WERI-Rb-1 (cell line): ENCODE measurements around the gene LILRB3.

Experiments used
- DNase-seq: peaks from one replicate; pipeline ENCODE4 v3.0.0-alpha.2; 2020
- H3K27ac ChIP-seq: fragments of 250-450 bp; sonication (Bioruptor Pico); 2 replicates; pipeline ENCODE4 v1.5.1; 2020; ENCODE audit warnings: mild to moderate bottlenecking, moderate library complexity
- H3K27me3 ChIP-seq: fragments of 250-450 bp; sonication (Bioruptor Pico); 2 replicates; pipeline ENCODE4 v1.5.1; 2021; ENCODE audit warnings: mild to moderate bottlenecking, low read depth, moderate library complexity; ENCODE audit not compliant: insufficient read depth, severe bottlenecking
- H3K36me3 ChIP-seq: fragments of 250-450 bp; sonication (Bioruptor Pico); 2 replicates; pipeline ENCODE4 v1.5.1; 2020; ENCODE audit warnings: mild to moderate bottlenecking, moderate library complexity
- H3K4me3 ChIP-seq: 2 replicates; pipeline ENCODE4 v1.5.1; 2011; ENCODE audit warnings: low read depth, mild to moderate bottlenecking, control low read depth, low read length
- H3K9me3 ChIP-seq: fragments of 250-450 bp; sonication (Bioruptor Pico); 2 replicates; pipeline ENCODE4 v1.5.1; 2021; ENCODE audit warnings: mild to moderate bottlenecking, moderate library complexity; ENCODE audit not compliant: severe bottlenecking
- CTCF ChIP-seq: IDR thresholded peaks from 2 replicates; pipeline ENCODE4 v1.5.1; 2011; ENCODE audit warnings: low read depth, mild to moderate bottlenecking, control low read depth, inconsistent platforms, low read length

Gene LILRB3

DNA sequence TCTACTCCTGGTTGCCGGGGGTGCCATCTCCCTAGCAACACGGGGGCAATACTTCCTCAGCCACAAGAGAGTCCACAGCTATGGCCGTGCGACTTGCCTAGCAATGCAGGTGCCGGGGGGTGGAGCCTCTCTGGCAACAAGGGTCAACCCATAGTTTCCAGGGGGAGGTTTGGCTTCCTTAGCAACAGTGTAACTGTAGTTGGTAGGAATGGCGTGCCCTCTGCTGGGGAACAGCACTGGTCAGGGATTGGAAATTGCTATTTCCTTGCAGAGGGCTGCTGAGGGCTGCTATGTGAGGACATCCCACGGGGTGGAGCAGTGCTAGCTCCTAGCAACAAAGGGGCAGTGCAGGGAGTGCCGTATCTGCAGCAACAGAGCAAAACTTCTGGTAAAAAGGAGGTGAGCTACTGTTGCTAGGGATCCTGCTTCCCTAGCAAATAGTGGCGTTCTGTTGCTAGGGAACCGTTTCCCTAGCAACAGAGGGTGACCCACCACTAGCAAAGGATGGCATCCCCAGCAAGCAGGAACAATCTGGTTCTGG lies 42.8 kb downstream of the LILRB3 start:
- no peak overlapping the region for H3K4me3 ChIP-seq
- H3K27me3 ChIP-seq, result no peaks in the 10 kb centered on the region
- H3K36me3 ChIP-seq, result peaks cover 34% of the 10 kb centered on the region
- no peak overlapping the region for H3K27ac ChIP-seq
- TF ChIP-seq CTCF, result no peak
- no peak for DNase-seq
- no peaks in the 10 kb centered on the region for H3K9me3 ChIP-seq

GRCh38 chr19:54179262-54179852 lies 43.5 kb downstream of the LILRB3 start:
- H3K27ac ChIP-seq, result no peak overlapping the region
- H3K9me3 ChIP-seq, result no peaks in the 10 kb centered on the region
- peaks cover 34% of the 10 kb centered on the region for H3K36me3 ChIP-seq
- no peaks in the 10 kb centered on the region for H3K27me3 ChIP-seq
- H3K4me3 ChIP-seq, result no peak overlapping the region
- TF ChIP-seq CTCF, result no peak
- no peak for DNase-seq

DNA sequence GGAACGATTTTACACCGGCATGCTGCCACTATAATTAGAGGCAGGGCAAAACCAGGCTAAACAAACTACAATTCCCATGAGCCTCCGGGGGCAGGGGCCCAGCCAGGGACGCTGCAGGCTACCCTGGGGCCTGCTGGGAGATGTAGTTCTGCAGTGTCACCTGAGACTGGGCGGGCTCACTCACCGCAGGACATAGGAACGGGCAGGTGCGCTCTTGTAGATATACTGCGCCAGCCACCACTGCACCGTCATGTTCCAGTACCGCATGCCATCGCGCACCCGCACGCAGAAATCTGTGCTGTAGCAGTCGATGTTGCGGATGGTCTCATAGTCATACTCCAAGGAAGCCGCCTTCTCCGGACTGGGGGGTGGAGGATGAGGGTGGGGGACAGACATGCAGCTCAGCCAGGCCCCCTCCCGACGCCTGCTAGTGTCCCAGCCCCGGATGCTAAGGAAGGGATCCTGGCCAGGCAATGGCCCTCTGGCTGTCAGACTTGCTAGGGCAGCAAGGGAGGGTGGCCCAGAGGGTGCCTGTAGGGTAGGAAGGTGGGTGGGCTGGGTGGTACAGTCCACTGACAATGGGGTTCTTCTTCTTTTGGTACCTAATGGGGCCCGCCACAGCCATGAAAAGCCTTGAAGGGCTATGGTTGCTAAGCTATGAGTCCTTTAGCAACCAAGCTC lies 44.1 kb downstream of the LILRB3 start:
- no peaks in the 10 kb centered on the region for H3K27me3 ChIP-seq
- H3K27ac ChIP-seq, result no peak overlapping the region
- DNase-seq, result no peak
- H3K36me3 ChIP-seq, result peaks cover 34% of the 10 kb centered on the region
- no peak overlapping the region for H3K4me3 ChIP-seq
- TF ChIP-seq CTCF, result no peak
- H3K9me3 ChIP-seq, result no peaks in the 10 kb centered on the region

DNA sequence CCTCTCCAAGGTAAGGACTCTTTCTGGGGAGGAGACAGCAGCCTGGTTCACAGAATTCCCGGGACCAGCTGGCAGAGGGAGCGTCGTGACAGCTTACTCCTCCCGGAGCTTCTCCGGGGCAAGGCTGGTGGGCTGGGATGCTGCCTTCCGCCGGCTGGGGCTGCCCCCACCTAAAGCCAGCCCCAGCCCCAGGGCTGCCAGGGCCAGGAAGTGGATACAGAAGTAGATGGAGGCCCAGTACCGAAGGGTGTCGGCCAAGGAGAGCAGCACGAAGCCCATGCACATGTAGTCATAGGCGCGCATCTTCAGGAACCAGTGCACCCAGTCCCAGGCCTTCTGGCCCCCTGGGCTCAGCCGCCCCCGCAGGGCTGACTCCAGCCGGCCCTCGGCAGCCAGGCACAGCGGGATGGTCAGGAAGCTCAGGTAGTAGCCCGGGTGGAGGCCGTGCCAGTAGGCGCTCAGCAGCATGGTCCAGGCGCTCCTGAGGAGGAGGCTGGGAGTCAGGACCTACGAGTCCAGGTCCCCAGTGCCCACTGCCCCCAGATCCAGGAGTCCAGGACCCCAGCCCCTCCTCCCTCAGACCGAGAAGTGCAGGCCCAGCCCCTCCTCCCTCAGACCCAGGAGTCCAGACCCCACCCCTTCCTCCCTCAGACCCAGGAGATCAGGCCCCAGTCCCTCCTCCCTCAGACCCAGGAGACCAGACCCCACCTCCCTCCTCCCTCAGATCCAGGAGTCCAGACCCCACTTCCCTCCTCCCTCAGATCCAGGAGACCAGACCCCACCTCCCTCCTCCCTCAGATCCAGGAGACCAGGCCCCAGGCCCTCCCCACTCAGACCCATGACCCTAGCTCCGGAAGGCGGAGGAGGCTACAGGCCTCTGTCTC lies 48.6 kb downstream of the LILRB3 start:
- H3K4me3 ChIP-seq, result no peak overlapping the region
- no peaks in the 10 kb centered on the region for H3K27me3 ChIP-seq
- no peaks in the 10 kb centered on the region for H3K9me3 ChIP-seq
- DNase-seq, result no peak
- H3K36me3 ChIP-seq, result peaks cover 20% of the 10 kb centered on the region
- no peak for TF ChIP-seq CTCF
- H3K27ac ChIP-seq, result no peak overlapping the region

- no peak for TF ChIP-seq CTCF
- no peaks in the 10 kb centered on the region for H3K27me3 ChIP-seq
- H3K4me3 ChIP-seq, result no peak overlapping the region
- H3K27ac ChIP-seq, result no peak overlapping the region
- H3K9me3 ChIP-seq, result no peaks in the 10 kb centered on the region
- no peak for DNase-seq
- peaks cover 11% of the 10 kb centered on the region for H3K36me3 ChIP-seq
Measured at GRCh38 chr19:54173359-54173699, 49.5 kb downstream of the LILRB3 start.
